Left kidney (tissue), 2 donors: ENCODE measurements around the gene COX14. TPM values are rescaled to one million over a fixed set of nuclear protein-coding genes. Genes with fewer than 3 reads are reported as not detected.
"Not testable (repeated sequence)": the region's sequence is repeated elsewhere in the genome, so short reads cannot be mapped to it uniquely, and the experiment has no call there.

Experiments used
- DNase-seq: peaks from one replicate; pipeline ENCODE4 v3.0.0-alpha.2; 2013
- polyA plus RNA-seq: library from polyadenylated mRNA; unstranded; fragments of 120-200 nt; gene quantifications from one replicate; pipeline ENCODE4 v1.2.1, GENCODE V29; 2013; ENCODE audit not compliant: insufficient read length

COX14 gene
- polyA plus RNA-seq, 1 donor: 44.5 TPM

- DNase-seq: no peak
Measured at GRCh38 chr12:50106907-50107306, 5.1 kb upstream of the COX14 start.

DNA sequence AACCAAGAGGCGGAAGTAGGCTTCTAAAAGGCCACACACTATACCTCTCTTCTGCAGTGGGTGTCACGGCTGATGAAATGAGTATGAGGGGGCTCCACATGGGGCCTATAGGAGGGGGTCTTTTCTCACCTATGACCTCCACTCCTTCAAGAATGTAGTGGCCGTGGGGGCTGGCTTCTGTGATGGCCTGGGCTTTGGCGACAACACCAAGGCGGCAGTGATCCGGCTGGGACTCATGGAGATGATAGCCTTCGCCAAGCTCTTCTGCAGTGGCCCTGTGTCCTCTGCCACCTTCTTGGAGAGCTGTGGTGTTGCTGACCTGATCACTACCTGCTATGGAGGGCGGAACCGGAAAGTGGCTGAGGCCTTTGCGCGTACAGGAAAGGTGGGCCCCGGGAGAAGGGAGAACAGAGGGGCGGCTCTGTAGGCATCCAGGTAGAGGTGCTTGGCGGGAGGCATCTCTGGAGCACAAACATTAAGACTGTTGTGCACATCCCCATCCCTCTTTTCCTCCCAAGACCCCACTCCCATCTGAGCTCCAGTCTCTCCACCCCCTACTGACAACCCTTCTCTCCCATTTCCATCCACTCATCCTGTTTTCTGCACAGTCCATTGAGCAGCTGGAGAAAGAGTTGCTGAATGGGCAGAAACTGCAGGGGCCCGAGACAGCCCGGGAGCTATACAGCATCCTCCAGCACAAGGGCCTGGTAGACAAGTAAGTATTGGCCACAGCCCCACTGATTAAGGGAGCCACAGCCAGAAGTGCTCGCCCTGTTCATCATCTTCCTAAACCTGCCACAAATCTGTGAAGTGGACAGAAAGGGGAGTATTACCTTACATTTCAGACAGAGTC is 4.4 kb upstream of the COX14 start:
- no peak for DNase-seq

DNA sequence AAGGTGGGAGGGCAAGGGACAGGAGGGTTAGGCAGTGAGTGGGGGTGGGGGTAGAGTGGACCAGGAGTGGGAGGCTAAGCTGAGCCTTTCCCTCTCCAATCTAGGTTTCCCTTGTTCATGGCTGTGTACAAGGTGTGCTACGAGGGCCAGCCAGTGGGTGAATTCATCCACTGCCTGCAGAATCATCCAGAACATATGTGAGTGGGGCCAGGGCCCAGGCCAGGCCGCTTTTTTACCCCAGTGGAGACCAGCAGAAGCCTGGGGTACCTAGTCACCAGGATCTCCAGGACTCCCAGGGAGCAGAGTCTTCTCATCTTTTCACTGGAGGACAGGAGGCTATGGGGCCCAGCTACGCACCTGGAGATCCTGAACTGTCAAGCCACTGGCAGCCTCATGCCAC is 2.7 kb upstream of the COX14 start:
- DNase-seq: no peak

- DNase-seq: no peak
Measured at GRCh38 chr12:50110127-50110761, 1.8 kb upstream of the COX14 start.

- DNase-seq: peak; percentile 79
Measured at GRCh38 chr12:50110762-50111351, 1.2 kb upstream of the COX14 start.

DNA sequence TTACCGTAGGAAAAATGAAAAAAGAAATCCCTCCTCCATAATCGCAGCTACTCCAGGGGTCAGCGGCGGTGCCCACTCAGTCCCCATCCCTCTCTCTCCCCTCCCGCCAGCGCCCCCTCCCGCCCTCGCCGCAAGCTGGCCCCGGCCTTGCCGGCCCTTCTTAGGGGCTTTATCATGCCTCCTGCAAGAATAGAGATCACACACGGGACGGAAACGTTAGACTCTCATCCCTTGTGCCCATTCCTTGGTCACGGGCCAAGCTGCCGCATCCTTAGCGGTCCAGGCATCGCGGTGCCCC is 692 bp upstream of the COX14 start:
- DNase-seq: no peak

DNA sequence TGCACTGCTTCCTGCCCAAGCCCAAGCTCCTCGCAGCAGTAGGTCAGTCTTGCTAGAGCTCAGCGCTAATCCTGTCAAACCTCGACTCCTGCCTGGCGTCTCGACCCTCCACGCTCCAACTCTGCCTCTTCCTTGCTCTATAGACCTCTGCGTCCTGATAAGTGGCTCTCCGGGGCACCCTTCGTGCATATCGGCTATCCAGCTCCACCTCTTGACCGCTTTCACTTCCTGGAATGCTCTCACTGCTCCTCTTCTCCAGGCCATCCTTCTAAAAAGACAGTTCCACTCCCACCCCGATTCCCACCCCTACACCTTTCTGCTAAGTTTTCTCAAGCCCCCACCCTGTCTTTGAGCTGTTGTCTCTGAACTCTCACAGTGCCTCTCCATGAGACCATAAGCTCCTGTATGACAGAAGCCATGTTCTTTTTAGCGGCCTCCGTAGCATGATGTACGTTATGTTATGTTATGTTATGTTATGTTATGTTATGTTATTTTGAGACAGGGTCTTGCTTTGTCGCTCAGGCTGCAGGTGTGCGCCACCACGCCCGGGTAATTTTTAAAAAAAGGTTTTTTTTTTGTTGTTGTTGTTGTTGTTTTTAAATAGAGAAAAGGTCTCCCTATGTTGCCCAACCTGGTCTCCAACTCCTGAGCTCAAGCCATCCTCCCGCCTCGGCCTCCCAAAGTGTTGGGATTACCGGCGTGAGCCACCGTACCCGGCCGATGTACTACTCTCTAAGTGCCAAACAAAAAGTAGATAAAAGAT is 601 bp downstream of the COX14 start:
- no peak for DNase-seq

- DNase-seq: no peak
Measured at GRCh38 chr12:50117057-50117622, 5.1 kb downstream of the COX14 start.

DNA sequence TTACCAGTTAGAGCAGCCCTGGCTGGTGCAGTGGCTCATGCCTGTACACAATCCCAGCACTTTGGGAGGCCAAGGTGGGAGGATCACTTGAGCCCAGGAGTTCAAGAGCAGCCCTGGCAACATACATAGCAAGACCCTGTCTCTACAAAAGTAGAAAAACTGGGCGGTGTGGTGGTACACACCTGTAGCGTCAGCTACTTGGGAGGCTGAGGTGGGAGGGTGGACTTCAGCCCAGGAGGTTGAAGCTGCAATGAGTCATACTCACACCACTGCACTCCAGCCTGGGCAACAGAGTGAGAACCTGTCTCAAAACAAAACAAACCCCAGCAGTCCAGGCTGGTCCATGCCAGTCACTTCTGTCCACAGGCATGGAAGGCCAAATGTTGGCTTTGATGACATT is 7.4 kb downstream of the COX14 start:
- DNase-seq: no peak

DNA sequence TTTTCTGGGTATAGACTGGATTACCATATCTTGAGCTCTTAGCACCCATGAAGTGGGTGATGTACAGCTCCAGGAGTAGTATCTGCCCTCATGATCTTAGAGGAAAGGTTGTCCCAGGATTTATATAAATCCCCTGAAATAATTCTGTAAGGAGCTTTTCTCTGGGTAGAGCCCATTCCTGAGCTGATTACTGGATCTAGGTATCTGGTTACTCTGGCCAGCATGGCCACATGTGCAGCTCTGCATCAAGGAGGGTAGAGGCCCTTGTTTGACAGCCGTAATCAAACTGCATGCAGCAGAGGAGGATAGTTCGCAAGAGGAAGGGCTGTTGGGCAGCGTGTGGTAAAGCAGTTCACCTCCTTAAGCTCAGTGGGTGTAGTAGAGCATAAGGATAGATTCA is 8.5 kb downstream of the COX14 start:
- DNase-seq: no peak

- DNase-seq: no peak
Measured at GRCh38 chr12:50120953-50121352, 8.9 kb downstream of the COX14 start.

- no peak for DNase-seq
Measured at GRCh38 chr12:50121641-50122040, 9.6 kb downstream of the COX14 start.

GRCh38 chr12:50123203-50123602 is 11.2 kb downstream of the COX14 start:
- DNase-seq: no peak

- DNase-seq: no peak
Measured at GRCh38 chr12:50127546-50127945, 15.5 kb downstream of the COX14 start.

GRCh38 chr12:50129290-50129689 is 17.3 kb downstream of the COX14 start:
- DNase-seq: no peak

DNA sequence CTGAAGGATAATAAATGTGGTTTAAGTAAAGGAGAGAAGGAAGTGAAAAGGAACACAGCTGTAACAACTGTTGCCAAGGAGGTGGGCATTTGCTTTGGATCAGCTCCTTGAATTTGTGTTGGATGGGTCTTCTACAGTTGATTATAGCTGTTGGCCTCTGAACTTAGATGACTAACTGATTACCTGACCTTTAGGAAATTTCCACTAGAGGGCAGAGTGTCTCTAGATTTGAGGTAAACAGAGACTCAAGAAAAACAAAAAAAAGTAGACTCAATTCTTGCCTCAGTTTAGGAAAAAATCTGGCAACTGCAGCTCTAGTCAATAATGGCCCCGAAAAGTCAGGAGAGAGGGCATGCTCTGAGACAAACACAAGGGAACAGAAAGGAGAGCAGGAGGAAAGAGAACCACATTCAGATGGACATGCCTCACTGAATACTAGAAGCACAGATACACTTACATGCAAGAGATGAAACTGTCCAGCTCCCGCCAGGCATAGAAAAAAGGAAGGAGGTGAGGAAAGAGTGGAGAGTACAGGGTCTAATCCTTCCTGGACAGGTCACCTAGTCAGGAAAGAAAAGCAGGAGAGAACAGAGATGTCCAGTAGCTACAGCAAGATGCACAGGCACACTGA is 20.6 kb downstream of the COX14 start:
- peak; percentile 40 for DNase-seq

DNA sequence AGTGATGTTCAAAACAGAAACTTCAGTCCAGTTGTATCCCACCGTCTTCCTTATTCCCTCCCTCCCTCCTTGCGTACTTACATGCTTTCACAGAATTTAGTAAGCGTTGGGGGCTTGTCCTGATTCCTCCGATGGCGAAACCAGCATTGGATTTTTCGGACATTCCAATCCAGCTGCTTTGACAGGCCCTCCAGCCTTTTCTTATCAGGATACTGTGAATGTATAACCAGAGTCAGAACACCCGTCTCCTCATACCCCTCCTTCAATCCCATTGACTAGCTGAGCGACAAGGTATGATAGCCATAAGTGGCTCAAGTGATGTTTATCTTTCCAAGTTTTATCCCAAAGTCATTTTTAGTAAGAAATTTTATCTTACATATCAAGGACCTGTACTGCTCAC is 31.0 kb downstream of the COX14 start:
- no peak for DNase-seq

GRCh38 chr12:50145439-50145838 is 33.4 kb downstream of the COX14 start:
- DNase-seq: no peak

DNA sequence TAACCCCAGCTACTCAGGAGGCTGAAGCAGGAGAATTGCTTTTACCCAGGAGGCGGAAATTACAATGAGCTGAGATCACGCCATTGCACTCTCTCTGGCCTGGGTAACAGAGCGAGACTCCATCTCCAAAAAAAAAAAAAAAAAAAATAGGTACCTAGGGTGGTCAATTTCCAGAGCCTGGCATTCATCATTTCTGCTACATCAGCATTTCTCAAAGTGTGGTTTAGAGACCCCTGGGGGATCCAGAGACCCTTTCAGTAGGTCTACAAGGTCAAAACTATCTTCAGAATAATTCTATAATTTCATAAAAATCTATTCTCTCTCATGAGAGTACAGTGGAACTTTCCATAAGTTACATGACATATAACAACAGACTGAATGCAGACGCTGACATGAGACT is 35.2 kb downstream of the COX14 start:
- DNase-seq: no peak

GRCh38 chr12:50148011-50148410 is 36.0 kb downstream of the COX14 start:
- not testable (repeated sequence) for DNase-seq

- no peak for DNase-seq
Measured at GRCh38 chr12:50149311-50149710, 37.3 kb downstream of the COX14 start.
